AG09319 (cell line): Measurements from ENCODE around the gene EBF3.

Experiments used
- DNase-seq: peaks from one replicate; pipeline ENCODE4 v3.0.0-alpha.2; 2010; ENCODE audit warnings: low read depth; ENCODE audit errors: extremely low read depth
- CTCF ChIP-seq: IDR thresholded peaks from 2 replicates; pipeline ENCODE4 v1.5.1; 2011; ENCODE audit warnings: low read depth, mild to moderate bottlenecking, inconsistent platforms, low read length, moderate library complexity

The EBF3 gene

GRCh38 chr10:129796710-129797420 lies 167.2 kb downstream of the EBF3 start:
- DNase-seq, result no peak
- TF ChIP-seq CTCF, result no peak

GRCh38 chr10:129793996-129794395 lies 170.1 kb downstream of the EBF3 start:
- no peak for DNase-seq
- no peak for TF ChIP-seq CTCF

GRCh38 chr10:129793479-129793878 lies 170.6 kb downstream of the EBF3 start:
- no peak for TF ChIP-seq CTCF
- no peak for DNase-seq

- no peak for TF ChIP-seq CTCF
- no peak for DNase-seq
These were observed 171.2 kb downstream of the EBF3 start for GRCh38 chr10:129792864-129793263.

GRCh38 chr10:129792141-129792540 lies 171.9 kb downstream of the EBF3 start:
- DNase-seq, result no peak
- no peak for TF ChIP-seq CTCF

GRCh38 chr10:129790715-129791446 lies 173.2 kb downstream of the EBF3 start:
- TF ChIP-seq CTCF, result no peak
- DNase-seq, result no peak

GRCh38 chr10:129788215-129788614 lies 175.9 kb downstream of the EBF3 start:
- DNase-seq, result no peak
- TF ChIP-seq CTCF, result no peak
